ENCODE data around the gene KCNMB2. TPM values are rescaled to one million over a fixed set of nuclear protein-coding genes. Genes with fewer than 3 reads are reported as not detected.

The KCNMB2 gene
- total RNA-seq = 1 to 10 TPM in 1 of 3 donors, under 1 TPM in 1, not detected in 1; 0.19 to 1.3 TPM
- long read RNA-seq, donor 1, partial matches to known transcripts = 0 of 1 reads
- long read RNA-seq, donor 1, other reads (novel, unspliced or antisense) = 1 of 1 reads
- long read RNA-seq, donor 2 = 0 reads

DNA sequence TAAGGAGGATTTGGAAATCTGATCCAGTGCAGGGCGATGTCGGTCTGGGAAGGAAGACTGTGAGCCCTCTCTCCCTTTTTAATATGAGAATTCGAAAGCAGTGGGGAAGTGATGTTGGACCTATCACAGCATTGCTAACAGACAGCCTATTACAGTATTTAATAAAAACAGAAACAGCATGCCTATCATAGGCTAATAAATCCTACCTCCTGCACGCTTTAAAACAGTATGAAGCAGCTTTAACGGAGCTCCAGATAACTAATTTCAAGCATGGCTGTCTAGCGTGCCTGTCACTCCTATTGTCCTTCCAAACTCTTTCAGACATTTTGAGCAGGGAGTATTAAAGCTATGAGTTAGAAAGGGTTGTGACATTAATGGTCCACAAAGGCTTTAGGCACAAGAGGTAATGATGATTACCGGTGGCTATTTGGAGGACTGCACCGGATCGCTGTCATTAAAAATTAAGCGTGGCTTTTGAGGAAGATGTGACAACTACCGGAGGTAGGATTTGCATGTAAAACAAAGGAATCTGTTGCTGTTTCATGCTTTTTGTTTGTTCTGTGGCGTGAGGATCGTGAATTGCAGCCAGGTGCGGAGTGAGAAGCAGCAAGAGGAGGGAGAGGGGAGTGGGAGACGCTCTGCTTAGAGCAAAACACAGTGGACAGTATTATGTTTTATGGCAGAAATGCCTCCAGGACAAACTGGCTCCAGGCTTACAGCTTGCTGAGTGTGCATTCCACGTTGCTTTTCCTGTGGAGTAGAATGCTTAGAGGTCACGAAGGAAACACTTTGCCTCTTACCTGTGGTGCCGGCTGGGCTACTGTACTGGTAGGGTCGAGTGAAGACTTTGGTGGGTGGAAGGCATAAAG, at the start of gene KCNMB2:
Gene KCNMB2, plus strand, starts transcription at position 226 of the 869 bp plus-strand sequence.
- Histone ChIP-seq H3K4me3 (no peak within 1 kb of the TSS), H3K4me1 (ENCODE audit: low read depth) (peaks cover 4% of the 10 kb centered on the region), H3K36me3 (ENCODE audit: low read depth) (no peaks in the 10 kb centered on the region), H3K9me3 (no peaks in the 10 kb centered on the region)
- TF ChIP-seq, protein P1, sequence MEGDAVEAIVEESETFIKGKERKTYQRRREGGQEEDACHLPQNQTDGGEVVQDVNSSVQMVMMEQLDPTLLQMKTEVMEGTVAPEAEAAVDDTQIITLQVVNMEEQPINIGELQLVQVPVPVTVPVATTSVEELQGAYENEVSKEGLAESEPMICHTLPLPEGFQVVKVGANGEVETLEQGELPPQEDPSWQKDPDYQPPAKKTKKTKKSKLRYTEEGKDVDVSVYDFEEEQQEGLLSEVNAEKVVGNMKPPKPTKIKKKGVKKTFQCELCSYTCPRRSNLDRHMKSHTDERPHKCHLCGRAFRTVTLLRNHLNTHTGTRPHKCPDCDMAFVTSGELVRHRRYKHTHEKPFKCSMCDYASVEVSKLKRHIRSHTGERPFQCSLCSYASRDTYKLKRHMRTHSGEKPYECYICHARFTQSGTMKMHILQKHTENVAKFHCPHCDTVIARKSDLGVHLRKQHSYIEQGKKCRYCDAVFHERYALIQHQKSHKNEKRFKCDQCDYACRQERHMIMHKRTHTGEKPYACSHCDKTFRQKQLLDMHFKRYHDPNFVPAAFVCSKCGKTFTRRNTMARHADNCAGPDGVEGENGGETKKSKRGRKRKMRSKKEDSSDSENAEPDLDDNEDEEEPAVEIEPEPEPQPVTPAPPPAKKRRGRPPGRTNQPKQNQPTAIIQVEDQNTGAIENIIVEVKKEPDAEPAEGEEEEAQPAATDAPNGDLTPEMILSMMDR (IDR thresholded peaks at IDR 0.05) = no peak
- intact Hi-C loops (cut with DNase I, micrococcal nuclease) = no loop called here
- ATAC-seq (peak; percentile 31), DNase-seq (peak in 1 of 3 donors; percentile 23)

DNA sequence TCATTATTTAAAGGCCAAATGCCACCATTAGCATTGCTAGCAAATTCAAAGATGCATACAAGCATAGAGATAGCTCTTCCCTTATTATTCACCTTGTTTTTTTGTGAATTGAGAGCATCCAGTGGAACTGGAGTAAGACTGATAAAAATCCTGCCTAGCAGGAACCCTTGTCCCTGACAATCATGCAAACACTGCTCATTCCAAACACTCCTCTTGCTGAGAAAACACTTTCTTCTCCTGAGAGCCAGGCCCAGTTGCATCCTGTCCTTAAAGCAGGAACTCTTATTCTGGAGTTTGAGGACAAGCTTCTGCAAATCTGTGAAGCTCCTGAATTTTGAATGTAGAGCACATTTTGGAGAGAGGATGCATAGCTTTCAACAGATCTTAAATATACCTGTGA, 49.3 kb upstream of the KCNMB2 start:
- H3K4me3 ChIP-seq = no peak overlapping the region
- intact Hi-C loops (cut with DNase I, micrococcal nuclease) = no loop called here
- H3K9me3 ChIP-seq = no peaks in the 10 kb centered on the region
- DNase-seq (no peak), ATAC-seq (no peak)
- H3K36me3 ChIP-seq (ENCODE audit: low read depth) = no peaks in the 10 kb centered on the region
- no peaks in the 10 kb centered on the region for H3K4me1 ChIP-seq (ENCODE audit: low read depth)
- TF ChIP-seq, protein P1 (IDR thresholded peaks at IDR 0.05) = no peak

DNA sequence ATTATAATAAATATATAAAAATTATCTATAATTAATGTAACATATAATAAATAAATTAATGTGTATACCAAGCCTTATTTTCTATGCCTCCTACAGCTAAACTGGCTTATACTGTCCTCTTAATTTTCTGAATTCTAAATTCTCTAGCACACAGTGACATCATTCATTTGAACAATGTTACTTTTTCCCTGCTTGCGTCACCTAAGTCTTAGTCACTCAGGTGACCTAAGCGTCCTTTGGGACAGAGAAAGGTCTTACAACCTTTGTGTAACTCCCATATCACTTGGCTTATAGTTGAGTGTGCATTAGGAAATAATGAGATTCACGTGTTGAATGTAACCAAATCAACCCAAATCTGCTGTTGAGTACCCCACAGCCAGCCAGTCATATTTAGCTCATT, 48.5 kb upstream of the KCNMB2 start:
- TF ChIP-seq, protein P1 (IDR thresholded peaks at IDR 0.05) = no peak
- Histone ChIP-seq H3K36me3 (ENCODE audit: low read depth) (no peaks in the 10 kb centered on the region), H3K4me1 (ENCODE audit: low read depth) (no peaks in the 10 kb centered on the region)

DNA sequence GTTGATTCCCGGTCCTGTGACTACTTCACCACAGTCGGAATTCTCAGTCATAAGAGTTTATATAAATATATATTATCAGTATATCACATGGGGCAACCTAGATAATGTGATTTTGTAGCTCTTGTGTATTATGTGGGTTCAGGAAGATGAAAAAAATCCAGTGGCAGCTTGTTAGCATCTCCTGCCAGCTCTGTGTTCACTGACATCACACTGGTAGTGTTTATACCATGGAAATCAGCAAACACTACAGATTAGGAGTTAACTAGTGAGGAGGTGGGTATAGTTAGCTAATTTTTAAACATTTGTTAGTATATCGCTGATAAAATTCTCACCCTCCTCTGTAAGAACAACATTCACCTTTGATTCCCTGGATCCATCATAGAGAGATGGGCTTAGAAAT, 44.5 kb upstream of the KCNMB2 start:
- H3K4me1 ChIP-seq (ENCODE audit: low read depth) = no peaks in the 10 kb centered on the region
- no peaks in the 10 kb centered on the region for H3K36me3 ChIP-seq (ENCODE audit: low read depth)
- TF ChIP-seq, protein P1 (IDR thresholded peaks at IDR 0.05) = no peak
- H3K9me3 ChIP-seq = no peaks in the 10 kb centered on the region
- DNase-seq (no peak), ATAC-seq (no peak)
- H3K4me3 ChIP-seq = no peak overlapping the region
- intact Hi-C loops (cut with DNase I, micrococcal nuclease) = no loop called here

More for the DNA sequence above, 48.5 kb upstream of the KCNMB2 start:
- no peak for DNase-seq
- H3K9me3 ChIP-seq = no peaks in the 10 kb centered on the region
- no peak overlapping the region for H3K4me3 ChIP-seq
- intact Hi-C loops (cut with DNase I, micrococcal nuclease) = no loop called here
- no peak for ATAC-seq

DNA sequence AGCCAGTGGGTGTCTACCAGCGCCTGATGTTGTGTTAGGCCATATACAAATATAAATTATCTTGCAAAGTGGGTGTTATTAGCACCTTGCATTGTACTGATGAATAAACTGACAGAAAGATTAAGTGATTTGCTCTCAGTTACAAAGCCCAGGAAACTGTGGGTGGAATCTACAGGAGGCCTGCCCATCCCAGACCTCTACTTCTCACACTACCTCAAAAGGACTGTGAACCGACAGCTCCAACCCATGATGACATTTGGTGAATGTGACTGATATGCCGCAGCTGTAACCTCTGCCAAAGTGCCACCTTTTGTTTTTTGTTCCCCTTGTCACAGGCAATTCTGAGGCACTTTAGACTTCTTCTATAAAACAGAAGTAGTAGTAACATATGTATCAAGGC, 43.7 kb upstream of the KCNMB2 start:
- Histone ChIP-seq H3K9me3 (no peaks in the 10 kb centered on the region), H3K36me3 (ENCODE audit: low read depth) (no peaks in the 10 kb centered on the region), H3K4me3 (no peak overlapping the region), H3K4me1 (ENCODE audit: low read depth) (no peaks in the 10 kb centered on the region)
- intact Hi-C loops (cut with DNase I, micrococcal nuclease) = no loop called here
- no peak for DNase-seq
- ATAC-seq = no peak
- TF ChIP-seq, protein P1 (IDR thresholded peaks at IDR 0.05) = no peak
